Loucy (cell line): Measurements from ENCODE around the gene DBF4B.

Experiments
- H2AFZ ChIP-seq: fragments of 200-600 bp; sonication (generic); 2 replicates; pipeline ENCODE4 v1.6.0; 2016; ENCODE audit warnings: antibody characterized with exemption, mild to moderate bottlenecking, low read length, moderate library complexity
- H3F3A ChIP-seq: fragments of 200-600 bp; 2 replicates; pipeline ENCODE4 v1.6.0; 2016; ENCODE audit warnings: antibody characterized with exemption, low read depth, mild to moderate bottlenecking
- H3K27me3 ChIP-seq: fragments of 200-600 bp; sonication (generic); 2 replicates; pipeline ENCODE4 v1.6.1; 2014; ENCODE audit warnings: low read length, mild to moderate bottlenecking; ENCODE audit not compliant: insufficient read depth, poor library complexity, severe bottlenecking
- H3K36me3 ChIP-seq: fragments of 200-600 bp; sonication (generic); 2 replicates; pipeline ENCODE4 v1.6.1; 2016; ENCODE audit warnings: low read length; ENCODE audit not compliant: insufficient read depth
- H3K4me1 ChIP-seq: fragments of 200-600 bp; sonication (generic); 2 replicates; pipeline ENCODE4 v1.5.1; 2014; ENCODE audit warnings: low read length, mild to moderate bottlenecking; ENCODE audit not compliant: insufficient read depth, poor library complexity, severe bottlenecking
- H3K4me2 ChIP-seq: fragments of 200-600 bp; sonication (generic); 2 replicates; pipeline ENCODE4 v1.6.0; 2014; ENCODE audit warnings: antibody characterized with exemption, low read length, low read depth, mild to moderate bottlenecking; ENCODE audit not compliant: poor library complexity, severe bottlenecking
- H3K4me3 ChIP-seq: fragments of 200-600 bp; sonication (generic); 2 replicates; pipeline ENCODE4 v1.5.1; 2014; ENCODE audit warnings: low read length, mild to moderate bottlenecking, mixed read lengths; ENCODE audit not compliant: poor library complexity, severe bottlenecking
- H3K79me2 ChIP-seq: fragments of 200-600 bp; sonication (generic); 2 replicates; pipeline ENCODE4 v1.6.1; 2014; ENCODE audit warnings: low read length; ENCODE audit not compliant: insufficient read depth
- H3K9ac ChIP-seq: fragments of 200-600 bp; sonication (generic); 2 replicates; pipeline ENCODE4 v1.6.0; 2014; ENCODE audit warnings: mild to moderate bottlenecking, low read depth, low read length, moderate library complexity; ENCODE audit not compliant: poor library complexity, severe bottlenecking
- H3K9me2 ChIP-seq: fragments of 200-600 bp; sonication (generic); replicated peaks from 2 replicates; pipeline ENCODE4 v1.6.1; 2016; ENCODE audit warnings: low read depth, low read length, mixed read lengths
- H3K9me3 ChIP-seq: fragments of 200-600 bp; sonication (generic); 2 replicates; pipeline ENCODE4 v1.6.1; 2014; ENCODE audit warnings: mild to moderate bottlenecking, antibody characterized with exemption, low read length, low read depth; ENCODE audit not compliant: insufficient read depth
- H4K20me1 ChIP-seq: fragments of 200-600 bp; sonication (generic); 2 replicates; pipeline ENCODE4 v1.6.0; 2014; ENCODE audit warnings: antibody characterized with exemption, low read length, mild to moderate bottlenecking; ENCODE audit not compliant: insufficient read depth, poor library complexity, severe bottlenecking
- CTCF ChIP-seq: fragments of 200-600 bp; sonication (generic); conservative IDR thresholded peaks from 2 replicates; pipeline ENCODE4 v1.5.1; 2014; ENCODE audit warnings: mild to moderate bottlenecking, antibody characterized with exemption, low read length
- EZH2phosphoT487 ChIP-seq: fragments of 200-600 bp; IDR thresholded peaks from 2 replicates; pipeline ENCODE4 v1.6.1; 2018; ENCODE audit warnings: antibody characterized with exemption, mild to moderate bottlenecking, moderate library complexity, borderline replicate concordance

DBF4B gene

GRCh38 chr17:44734272-44734671 lies 25.8 kb downstream of the DBF4B start:
- H3K4me3 ChIP-seq, result no peak overlapping the region
- no peaks in the 10 kb centered on the region for H3K9me2 ChIP-seq
- H4K20me1 ChIP-seq, result no peaks in the 10 kb centered on the region
- no peak overlapping the region for H3K4me2 ChIP-seq
- TF ChIP-seq CTCF (no peak), EZH2phosphoT487 (no peak)
- no peaks in the 10 kb centered on the region for H3K9me3 ChIP-seq
- H3K4me1 ChIP-seq, result no peaks in the 10 kb centered on the region
- H3F3A ChIP-seq, result no peaks in the 10 kb centered on the region
- peaks cover 30% of the 10 kb centered on the region; the same call in 1 of the 2 replicates for H3K36me3 ChIP-seq
- no peak overlapping the region for H2AFZ ChIP-seq
- no peaks in the 10 kb centered on the region for H3K79me2 ChIP-seq
- no peaks in the 10 kb centered on the region for H3K27me3 ChIP-seq
- H3K9ac ChIP-seq, result no peak overlapping the region

GRCh38 chr17:44736551-44737240 lies 28.2 kb downstream of the DBF4B start:
- H3K9me3 ChIP-seq, result no peaks in the 10 kb centered on the region
- H4K20me1 ChIP-seq, result no peaks in the 10 kb centered on the region
- no peaks in the 10 kb centered on the region for H3K9me2 ChIP-seq
- peaks cover 12% of the 10 kb centered on the region; the same call in 1 of the 2 replicates for H3K36me3 ChIP-seq
- no peak overlapping the region for H3K4me2 ChIP-seq
- TF ChIP-seq CTCF (no peak), EZH2phosphoT487 (no peak)
- no peak overlapping the region for H3K4me3 ChIP-seq
- no peak overlapping the region for H2AFZ ChIP-seq
- no peaks in the 10 kb centered on the region for H3K4me1 ChIP-seq
- no peaks in the 10 kb centered on the region for H3K27me3 ChIP-seq
- H3K9ac ChIP-seq, result no peak overlapping the region
- no peaks in the 10 kb centered on the region for H3F3A ChIP-seq
- no peaks in the 10 kb centered on the region for H3K79me2 ChIP-seq

GRCh38 chr17:44738214-44738906 lies 29.9 kb downstream of the DBF4B start:
- TF ChIP-seq EZH2phosphoT487, result no peak
- no peak for TF ChIP-seq CTCF
- peaks cover 14% of the 10 kb centered on the region; the same call in 1 of the 2 replicates for H3K36me3 ChIP-seq

More at GRCh38 chr17:44738214-44738906, 29.9 kb downstream of the DBF4B start:
- Histone ChIP-seq H3K79me2 (no peaks in the 10 kb centered on the region), H2AFZ (no peak overlapping the region), H3K9me2 (no peaks in the 10 kb centered on the region), H4K20me1 (no peaks in the 10 kb centered on the region), H3K9me3 (no peaks in the 10 kb centered on the region), H3K4me1 (no peaks in the 10 kb centered on the region), H3K4me2 (no peak overlapping the region), H3K4me3 (no peak overlapping the region), H3F3A (no peaks in the 10 kb centered on the region), H3K27me3 (no peaks in the 10 kb centered on the region), H3K9ac (no peak overlapping the region)
